HG02840 (cell line): Measurements from ENCODE around the gene TMEM156.
"Not testable (repeated sequence)": the region's sequence is repeated elsewhere in the genome, so short reads cannot be mapped to it uniquely, and the experiment has no call there.

Experiments used
- ATAC-seq: cut with Tn5 transposase; IDR thresholded peaks from one replicate; pipeline ENCODE4 v1.9.1; 2021; ENCODE audit warnings: mild to moderate bottlenecking, moderate library complexity, moderate number of reproducible peaks; ENCODE audit not compliant: unreplicated experiment, low FRiP score

Gene TMEM156

DNA sequence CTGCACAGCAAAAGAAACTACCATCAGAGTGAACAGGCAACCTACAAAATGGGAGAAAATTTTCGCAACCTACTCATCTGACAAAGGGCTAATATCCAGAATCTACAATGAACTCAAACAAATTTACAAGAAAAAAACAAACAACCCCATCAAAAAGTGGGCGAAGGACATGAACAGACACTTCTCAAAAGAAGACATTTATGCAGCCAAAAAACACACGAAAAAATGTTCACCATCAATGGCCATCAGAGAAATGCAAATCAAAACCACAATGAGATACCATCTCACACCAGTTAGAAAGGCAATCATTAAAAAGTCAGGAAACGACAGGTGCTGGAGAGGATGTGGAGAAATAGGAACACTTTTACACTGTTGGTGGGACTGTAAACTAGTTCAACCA lies 30.2 kb downstream of the TMEM156 start:
- not testable (repeated sequence) for ATAC-seq

DNA sequence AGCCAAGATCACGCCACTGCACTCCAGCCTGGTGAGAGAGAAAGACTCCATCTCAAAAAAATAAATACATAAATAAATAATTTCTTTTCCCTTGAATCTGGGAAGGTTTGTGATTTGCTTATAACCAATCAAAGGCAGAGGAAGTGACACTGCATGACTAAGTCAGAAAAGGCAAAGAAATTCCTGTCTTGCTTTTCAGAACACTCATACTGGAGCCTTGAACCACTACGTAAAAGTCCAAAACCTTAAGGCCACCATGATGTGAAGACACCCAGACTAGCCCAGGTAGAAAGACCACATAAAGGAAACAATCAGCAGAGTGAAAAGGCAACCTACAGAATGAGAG lies 36.6 kb downstream of the TMEM156 start:
- ATAC-seq, result no peak

- no peak for ATAC-seq
Measured at GRCh38 chr4:38994135-38994534, 38.1 kb downstream of the TMEM156 start.

GRCh38 chr4:38993683-38994082 lies 38.5 kb downstream of the TMEM156 start:
- ATAC-seq, result no peak

DNA sequence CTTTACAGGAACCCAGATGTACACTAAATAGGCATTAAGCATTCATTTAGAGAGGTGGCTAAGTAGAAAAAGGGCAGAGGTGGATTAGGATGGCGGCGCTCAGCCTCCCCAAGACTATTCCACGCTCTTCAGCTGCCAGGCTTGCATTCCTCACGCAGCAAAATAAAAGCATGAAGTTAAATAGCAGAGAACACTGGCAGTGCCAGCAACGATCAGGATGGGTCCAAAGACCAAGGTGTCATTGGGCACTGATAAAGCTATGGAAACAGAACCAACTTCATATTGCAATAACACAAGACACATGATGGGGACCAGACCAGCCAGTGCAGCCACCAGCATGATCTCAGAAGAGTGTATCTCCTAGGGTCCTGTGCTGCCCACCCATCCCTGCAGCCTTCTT lies 42.0 kb downstream of the TMEM156 start:
- ATAC-seq, result no peak

- ATAC-seq, result no peak
Measured at GRCh38 chr4:38989487-38989886, 42.7 kb downstream of the TMEM156 start.

GRCh38 chr4:38988353-38988752 lies 43.9 kb downstream of the TMEM156 start:
- not testable (repeated sequence) for ATAC-seq

- ATAC-seq, result no peak
Measured at GRCh38 chr4:38987491-38987890, 44.7 kb downstream of the TMEM156 start.

DNA sequence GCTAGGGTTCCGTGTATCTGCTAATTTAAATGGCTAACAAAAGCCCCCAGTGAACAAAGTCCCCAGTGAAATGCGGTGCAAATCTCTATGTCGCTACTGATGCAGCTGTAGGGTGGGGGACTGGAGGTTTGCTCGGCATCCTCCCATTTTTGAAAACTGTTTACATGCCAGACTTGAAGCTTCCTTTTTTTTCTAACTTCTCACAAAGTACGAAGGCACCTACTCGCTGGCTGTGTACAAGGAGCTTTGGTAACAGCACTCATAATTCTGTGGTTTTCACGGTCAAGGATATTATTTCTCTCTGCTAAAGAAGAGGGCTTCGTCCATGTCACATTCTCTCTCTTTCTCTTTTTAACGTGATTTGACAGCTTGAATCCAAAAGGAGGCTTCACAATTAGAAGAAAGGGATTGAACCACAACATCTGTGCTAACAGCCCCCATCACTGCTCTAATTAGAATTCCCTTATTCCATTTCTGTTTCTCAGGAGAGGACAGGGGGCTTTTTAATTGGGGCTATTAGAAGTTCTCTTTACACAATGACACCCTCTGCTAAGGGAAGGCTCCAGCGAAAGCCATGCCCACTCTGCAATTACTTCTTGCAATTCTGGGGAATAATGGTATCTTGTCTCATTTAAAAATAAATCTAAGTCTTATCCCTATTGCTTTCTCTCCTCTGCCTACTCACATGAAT lies 46.7 kb downstream of the TMEM156 start:
- ATAC-seq, result no peak

DNA sequence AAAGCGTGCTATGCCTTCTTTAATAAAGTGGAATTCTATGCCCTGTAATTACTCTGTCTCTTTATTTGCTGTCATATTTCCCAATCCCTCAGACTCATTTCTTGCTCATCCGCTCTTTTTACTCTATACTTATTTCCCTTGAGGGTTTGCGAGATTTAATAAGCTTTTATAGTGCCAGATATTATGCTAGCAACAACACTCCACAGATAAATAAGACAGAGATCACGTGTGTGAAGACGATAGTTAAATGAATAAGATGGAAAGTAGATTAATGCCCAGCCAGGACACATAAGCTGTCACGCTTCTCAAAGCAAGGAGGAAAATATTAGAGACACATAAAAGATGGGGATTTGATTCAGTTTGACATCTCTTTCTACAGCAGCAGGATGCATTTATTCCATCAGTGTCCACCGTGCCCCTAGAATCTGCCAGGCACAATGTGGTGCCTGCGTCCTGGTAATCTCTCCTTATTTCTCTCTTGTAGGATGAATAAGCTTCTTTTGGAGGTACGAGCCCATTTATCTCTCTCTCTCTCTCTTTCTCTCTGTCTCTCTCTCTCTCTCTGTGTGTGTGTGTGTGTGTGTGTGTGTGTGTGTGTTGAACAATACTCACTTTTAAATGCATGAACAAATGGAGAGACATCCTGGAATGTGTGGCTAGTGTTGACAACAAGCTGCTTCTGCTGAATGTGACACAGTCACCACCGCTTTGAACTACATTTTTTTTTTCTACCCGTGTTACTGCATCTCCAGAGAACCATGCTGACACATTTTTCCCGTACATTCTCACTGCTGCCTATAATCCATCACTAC lies 48.2 kb downstream of the TMEM156 start:
- ATAC-seq, result no peak

- ATAC-seq, result no peak
Measured at GRCh38 chr4:38983291-38983690, 48.9 kb downstream of the TMEM156 start.

DNA sequence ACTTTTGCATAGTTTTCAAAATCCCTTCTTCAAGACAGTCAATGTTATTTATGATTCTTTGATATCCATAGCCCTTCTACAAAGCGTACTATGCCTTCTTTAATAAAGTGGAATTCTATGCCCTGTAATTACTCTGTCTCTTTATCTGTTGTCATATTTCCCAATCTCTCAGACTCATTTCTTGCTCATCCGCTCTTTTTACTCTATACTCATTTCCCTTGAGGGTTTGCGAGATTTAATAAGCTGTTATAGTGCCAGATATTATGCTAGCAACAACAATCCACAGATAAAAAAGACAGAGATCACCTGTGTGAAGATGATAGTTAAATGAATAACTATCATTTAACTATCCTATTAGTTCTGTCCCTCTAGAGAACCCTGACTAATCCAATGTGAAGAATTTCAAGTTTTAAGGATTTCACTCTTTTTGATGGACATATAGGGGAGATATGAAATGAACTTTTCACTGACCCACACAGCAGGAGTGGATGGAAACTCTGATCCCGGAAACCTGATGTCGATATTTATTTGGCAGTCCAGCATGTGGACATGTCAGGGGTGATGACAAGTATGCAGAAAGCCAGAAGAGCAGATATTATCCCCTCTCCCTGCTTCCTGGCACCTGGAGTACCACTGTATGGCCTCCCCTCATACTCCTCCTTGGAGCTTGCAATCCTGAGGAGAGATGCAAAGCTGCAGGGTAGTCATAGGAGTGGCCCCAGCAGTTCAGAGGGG lies 49.7 kb downstream of the TMEM156 start:
- ATAC-seq, result no peak

- no peak for ATAC-seq
Measured at GRCh38 chr4:38980903-38981676, 51.1 kb downstream of the TMEM156 start.

GRCh38 chr4:38979511-38980230 lies 52.5 kb downstream of the TMEM156 start:
- no peak for ATAC-seq

- ATAC-seq, result no peak
Measured at GRCh38 chr4:38979081-38979480, 53.1 kb downstream of the TMEM156 start.

GRCh38 chr4:38976308-38976707 lies 55.9 kb downstream of the TMEM156 start:
- ATAC-seq, result no peak

DNA sequence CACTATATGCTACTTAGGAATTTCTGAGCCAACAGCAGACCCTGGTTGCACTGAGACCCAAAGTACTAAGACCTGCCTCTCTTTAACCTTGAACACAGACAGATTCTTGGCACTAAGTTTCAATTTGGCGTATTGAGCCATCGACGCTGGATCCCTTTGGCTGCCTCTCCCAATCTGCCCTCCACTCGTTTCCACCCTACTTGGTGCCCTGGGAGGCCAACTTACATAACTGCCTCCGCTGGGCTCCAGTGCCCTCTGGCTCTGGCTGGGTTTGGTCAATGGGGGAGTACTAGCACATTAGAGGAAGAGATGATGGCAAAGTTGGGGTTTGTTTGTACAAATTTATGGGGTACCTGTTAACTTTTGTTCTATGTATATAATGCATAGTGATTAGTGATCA lies 63.5 kb downstream of the TMEM156 start:
- no peak for ATAC-seq

GRCh38 chr4:38967260-38968095 lies 64.7 kb downstream of the TMEM156 start:
- no peak for ATAC-seq

GRCh38 chr4:38965866-38966265 lies 66.3 kb downstream of the TMEM156 start:
- no peak for ATAC-seq
